Spleen (tissue), 11 donors: ENCODE measurements around the gene RNF7. TPM values are rescaled to one million over a fixed set of nuclear protein-coding genes. Genes with fewer than 3 reads are reported as not detected.

Experiments
- DNase-seq: peaks from one replicate; pipeline ENCODE4 v3.0.0-alpha.2; 2020
- H3K27ac ChIP-seq, 8 donors: fragments of 200-600 bp; sonication (generic) in 7 of 8; 1 replicate in 4 of 8; 2 replicates in 4 of 8; pipeline versions ENCODE4 v1.5.0 to v1.8.0; 2016 to 2021; ENCODE audit warnings: inconsistent platforms in 4 of 8, mild to moderate bottlenecking in 4 of 8, moderate library complexity in 1 of 8
- H3K27me3 ChIP-seq, 7 donors: fragments of 200-600 bp; sonication (generic) in 6 of 7; replicated peaks in 1 of 7; 1 replicate in 4 of 7; 2 replicates in 3 of 7; pipeline versions ENCODE4 v1.5.0 to v1.8.0; 2016 to 2021; ENCODE audit warnings: inconsistent platforms in 3 of 7, mild to moderate bottlenecking in 1 of 7
- H3K36me3 ChIP-seq, 6 donors: fragments of 200-600 bp; sonication (generic) in 5 of 6; 1 replicate in 4 of 6; 2 replicates in 2 of 6; pipeline versions ENCODE4 v1.5.0 to v1.8.0; 2016 to 2021; ENCODE audit warnings: inconsistent platforms in 2 of 6
- H3K4me1 ChIP-seq, 6 donors: fragments of 200-600 bp; sonication (generic) in 5 of 6; 1 replicate in 3 of 6; 2 replicates in 3 of 6; pipeline versions ENCODE4 v1.5.0 to v1.8.0; 2016 to 2021; ENCODE audit warnings: inconsistent platforms in 3 of 6
- H3K4me3 ChIP-seq, 8 donors: fragments of 200-600 bp; sonication (generic) in 7 of 8; 1 replicate in 4 of 8; 2 replicates in 4 of 8; pipeline versions ENCODE4 v1.5.0 to v1.8.0; 2016 to 2021; ENCODE audit warnings: inconsistent platforms in 4 of 8, mild to moderate bottlenecking in 4 of 8, moderate library complexity in 2 of 8
- H3K9me3 ChIP-seq, 8 donors: fragments of 200-600 bp; sonication (generic) in 7 of 8; 1 replicate in 4 of 8; 2 replicates in 4 of 8; pipeline versions ENCODE4 v1.5.0 to v1.8.0; 2016 to 2021; ENCODE audit warnings: inconsistent platforms in 4 of 8
- CTCF ChIP-seq, 11 experiments: fragments of 200-600 bp in 7 of 11; fragments of 450-650 bp in 4 of 11; sonication (generic) in 4 of 11; IDR thresholded peaks in 8 of 11; conservative IDR thresholded peaks in 3 of 11; 1 replicate in 7 of 11; 2 replicates in 4 of 11; pipeline versions ENCODE4 v1.4.0 to v1.8.0; 2016 to 2021; ENCODE audit warnings: antibody characterized with exemption in 11 of 11, inconsistent platforms in 4 of 11, mild to moderate bottlenecking in 1 of 11
- POLR2A ChIP-seq, 3 donors: fragments of 450-650 bp; IDR thresholded peaks; one replicate each; pipeline ENCODE4 v1.5.1; 2017; ENCODE audit warnings: antibody characterized with exemption in 3 of 3, mild to moderate bottlenecking in 1 of 3
- POLR2AphosphoS5 ChIP-seq, 3 donors: sonication (generic); formaldehyde crosslinking; IDR thresholded peaks; one replicate each; pipeline ENCODE4 v1.5.1; 2017; ENCODE audit warnings: antibody characterized with exemption in 3 of 3
- WGBS, 5 donors: extraction: QIAGEN DNeasy Blood & Tissue Kit in 3 of 5; methylation state at CpG; one replicate each; pipeline versions ENCODE4 v1.1.5 to v1.1.7; 2013 to 2018; 5-methylcytosine and 5-hydroxymethylcytosine counted together
- intact Hi-C: fragments of 100-400 bp; cut with DNase I; formaldehyde crosslinking; loops from one replicate; pipeline ENCODE4 v1.15.0; 2023; ENCODE audit warnings: low total_unique reads
- polyA plus RNA-seq, 3 donors: library from polyadenylated mRNA; stranded (reverse); fragments of 200-250 nt; gene quantifications; one replicate each; pipeline ENCODE4 v1.2.1, GENCODE V29; 2013
- total RNA-seq, 7 donors: library from RNA; depleted of rRNA in 3 of 7; stranded (reverse); fragments of >200 nt in 3 of 7; fragmentation: NEBNext Ultra II Directional in 4 of 7; extraction: Animal tissue kit (Norgen Biotek cat#: 25700) in 4 of 7; gene quantifications; one replicate each; pipeline versions ENCODE4 v1.1.0 to v1.2.1, GENCODE V29; 2016 to 2021
- donor health status: healthy with polysubstance abuse.
- donor health status: DM: no; HTN: no; CAD: no; lungs with moderate emphysema.
- donor health status: DM: no; HTN: no; CAD: no.
- donor health status: Bipolar disorder and iron deficiency.
- donor health status: healthy.
- donor health status: DM: no; HTN: no; CAD: no.
- donor health status: DM: yes; HTN: yes; CAD: no.

Gene RNF7
- total and polyA plus RNA-seq, 10 donors: 42.5 to 117 (median 61.6) TPM

DNA sequence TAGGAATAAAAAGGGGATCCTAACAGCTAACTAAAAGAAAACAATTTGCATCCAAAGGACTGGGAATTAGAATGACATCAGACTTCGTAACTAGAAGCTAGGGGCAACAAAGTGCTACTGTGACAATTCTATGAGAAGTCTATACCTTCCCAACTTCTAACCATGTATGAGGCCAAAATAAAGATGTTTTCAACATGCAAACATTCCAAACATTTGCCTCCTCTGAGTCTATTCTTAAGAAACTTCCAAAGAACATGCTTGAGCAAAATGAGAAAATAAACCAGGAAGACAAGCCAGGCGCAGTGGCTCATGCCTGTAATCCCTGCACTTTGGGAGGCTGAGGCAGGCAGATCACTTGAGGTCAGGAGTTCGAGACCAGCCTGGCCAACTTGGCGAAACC is 13.1 kb upstream of the RNF7 start:
- intact Hi-C loops: no loop called here
- no peaks in the 10 kb centered on the region for H3K27me3 ChIP-seq
- H3K36me3 ChIP-seq: no peaks in the 10 kb centered on the region
- no peaks in the 10 kb centered on the region for H3K9me3 ChIP-seq
- TF ChIP-seq POLR2A (IDR thresholded peaks at IDR 0.05) (no peak), CTCF (IDR thresholded peaks at IDR 0.05 in 8 of 11, conservative IDR thresholded peaks at IDR 0.05 in 3 of 11) (no peak), POLR2AphosphoS5 (IDR thresholded peaks at IDR 0.05) (no peak)
- no peaks in the 10 kb centered on the region for H3K4me1 ChIP-seq
- no peak for DNase-seq
- 93 to 97% (median 97%) methylated on average over 4 of the region's 4 CpGs for WGBS, 5 donors
- H3K4me3 ChIP-seq: no peak overlapping the region
- H3K27ac ChIP-seq: no peak overlapping the region

DNA sequence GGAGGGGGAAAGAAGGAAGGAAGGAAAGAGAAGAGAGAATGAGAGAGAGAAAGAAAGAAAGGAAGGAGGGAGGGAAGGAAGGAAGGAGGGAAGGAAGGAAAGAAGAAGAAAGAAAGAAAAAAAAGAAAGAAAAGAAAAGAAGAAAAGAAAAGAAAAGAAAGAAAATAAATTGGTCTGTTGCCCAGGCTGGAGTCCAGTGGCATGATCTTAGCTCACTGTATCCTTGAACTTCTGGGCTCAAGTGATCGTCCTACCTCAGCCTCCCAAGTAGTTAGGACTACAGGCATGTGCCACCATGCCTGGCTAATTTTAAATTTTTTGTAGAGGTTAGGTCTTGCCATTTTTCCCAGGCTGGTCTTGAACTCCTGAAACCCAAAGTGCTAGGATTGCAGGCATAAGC is 11.6 kb upstream of the RNF7 start:
- TF ChIP-seq POLR2A (IDR thresholded peaks at IDR 0.05): no peak
- TF ChIP-seq CTCF (IDR thresholded peaks at IDR 0.05 in 8 of 11, conservative IDR thresholded peaks at IDR 0.05 in 3 of 11): no peak
- TF ChIP-seq POLR2AphosphoS5 (IDR thresholded peaks at IDR 0.05): no peak

GRCh38 chr3:141728355-141728892 is 9.7 kb upstream of the RNF7 start:
- H3K36me3 ChIP-seq: no peaks in the 10 kb centered on the region
- 82 to 93% (median 91%) methylated on average over 5 of the region's 5 CpGs for WGBS, 5 donors
- TF ChIP-seq POLR2AphosphoS5 (IDR thresholded peaks at IDR 0.05): no peak
- no peak for TF ChIP-seq POLR2A (IDR thresholded peaks at IDR 0.05)
- no peak for TF ChIP-seq CTCF (IDR thresholded peaks at IDR 0.05 in 8 of 11, conservative IDR thresholded peaks at IDR 0.05 in 3 of 11)
- H3K9me3 ChIP-seq: no peaks in the 10 kb centered on the region
- DNase-seq: no peak
- no peaks in the 10 kb centered on the region for H3K4me1 ChIP-seq
- no peaks in the 10 kb centered on the region for H3K27me3 ChIP-seq
- intact Hi-C loops: no loop called here
- no peak overlapping the region for H3K27ac ChIP-seq
- no peak overlapping the region for H3K4me3 ChIP-seq

More for the DNA sequence above, 11.6 kb upstream of the RNF7 start:
- Histone ChIP-seq H3K4me1 (no peaks in the 10 kb centered on the region), H3K4me3 (no peak overlapping the region), H3K27me3 (no peaks in the 10 kb centered on the region), H3K36me3 (no peaks in the 10 kb centered on the region), H3K27ac (no peak overlapping the region), H3K9me3 (no peaks in the 10 kb centered on the region)
- 67 to 84% (median 74%) methylated on average over 1 of the region's 1 CpG for WGBS, 5 donors
- DNase-seq: no peak
- intact Hi-C loops: no loop called here

GRCh38 chr3:141729240-141729639 is 8.9 kb upstream of the RNF7 start:
- H3K27me3 ChIP-seq: no peaks in the 10 kb centered on the region
- no peak overlapping the region for H3K4me3 ChIP-seq
- 83 to 90% (median 87%) methylated on average over 4 of the region's 4 CpGs for WGBS, 5 donors
- H3K4me1 ChIP-seq: no peaks in the 10 kb centered on the region
- intact Hi-C loops: no loop called here
- no peaks in the 10 kb centered on the region for H3K9me3 ChIP-seq
- DNase-seq: no peak
- no peak for TF ChIP-seq POLR2A (IDR thresholded peaks at IDR 0.05)
- TF ChIP-seq POLR2AphosphoS5 (IDR thresholded peaks at IDR 0.05): no peak
- no peak for TF ChIP-seq CTCF (IDR thresholded peaks at IDR 0.05 in 8 of 11, conservative IDR thresholded peaks at IDR 0.05 in 3 of 11)
- no peak overlapping the region for H3K27ac ChIP-seq
- H3K36me3 ChIP-seq: no peaks in the 10 kb centered on the region
